ENCODE measurements around the gene RBAK. TPM values are rescaled to one million over a fixed set of nuclear protein-coding genes. Genes with fewer than 3 reads are reported as not detected.

Gene RBAK
- total RNA-seq: 10 to 100 TPM in 2 of 4 donors, 1 to 10 TPM in 2; 7.6 to 12.0 (median 9.7) TPM

DNA sequence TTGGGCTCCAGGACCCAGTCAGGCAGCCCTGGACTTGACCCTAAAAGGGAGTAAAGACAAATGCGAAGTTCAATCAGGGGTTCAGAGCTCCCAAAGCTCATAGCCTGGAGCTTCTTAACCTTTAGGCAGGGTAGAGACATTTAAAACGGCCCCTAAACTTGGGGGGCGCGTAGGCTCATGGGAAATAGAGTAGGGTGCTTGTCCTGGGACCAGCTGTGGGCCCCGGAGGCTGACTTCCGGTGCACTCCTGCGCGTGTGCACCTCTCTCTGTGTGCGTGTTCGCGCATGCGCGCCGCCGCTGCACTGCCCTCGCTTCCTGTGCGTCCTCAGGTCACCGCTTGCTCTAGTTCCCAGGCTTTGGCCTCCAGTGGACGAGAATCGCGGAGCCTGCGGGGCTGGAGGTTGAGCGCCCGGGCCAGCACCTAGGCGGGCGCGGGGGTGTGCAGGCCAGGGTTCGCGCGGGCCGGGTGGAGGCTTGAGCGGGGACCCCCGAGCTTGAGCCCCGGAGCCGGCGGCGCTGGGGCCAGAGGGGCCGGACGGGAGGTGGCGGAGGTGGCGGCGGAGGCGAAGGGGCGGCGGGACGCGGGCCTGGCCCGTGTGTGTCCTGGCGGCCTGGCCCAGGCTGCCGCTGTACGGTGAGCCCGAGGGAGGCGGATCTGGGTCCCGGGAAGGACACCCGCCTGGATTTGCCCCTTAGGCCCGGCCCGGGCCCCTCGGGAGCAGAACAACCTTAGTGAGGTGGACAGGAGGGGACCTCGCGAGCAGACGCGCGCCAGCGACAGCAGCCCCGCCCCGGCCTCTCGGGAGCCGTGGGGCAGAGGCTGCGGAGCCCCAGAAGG, at the start of gene RBAK:
RBAK (plus strand) TSS at position 303 of the 839 bp plus-strand sequence. CDS start 2,217 bp downstream, outside the sequence.
- DNase-seq (ENCODE audit: low spot score in 2 of 2): peak; percentile 87 to 97
- 1 to 2% methylated on average over 48 to 58 of the region's 69 CpGs for WGBS, 2 donors
- TF ChIP-seq, protein P1, sequence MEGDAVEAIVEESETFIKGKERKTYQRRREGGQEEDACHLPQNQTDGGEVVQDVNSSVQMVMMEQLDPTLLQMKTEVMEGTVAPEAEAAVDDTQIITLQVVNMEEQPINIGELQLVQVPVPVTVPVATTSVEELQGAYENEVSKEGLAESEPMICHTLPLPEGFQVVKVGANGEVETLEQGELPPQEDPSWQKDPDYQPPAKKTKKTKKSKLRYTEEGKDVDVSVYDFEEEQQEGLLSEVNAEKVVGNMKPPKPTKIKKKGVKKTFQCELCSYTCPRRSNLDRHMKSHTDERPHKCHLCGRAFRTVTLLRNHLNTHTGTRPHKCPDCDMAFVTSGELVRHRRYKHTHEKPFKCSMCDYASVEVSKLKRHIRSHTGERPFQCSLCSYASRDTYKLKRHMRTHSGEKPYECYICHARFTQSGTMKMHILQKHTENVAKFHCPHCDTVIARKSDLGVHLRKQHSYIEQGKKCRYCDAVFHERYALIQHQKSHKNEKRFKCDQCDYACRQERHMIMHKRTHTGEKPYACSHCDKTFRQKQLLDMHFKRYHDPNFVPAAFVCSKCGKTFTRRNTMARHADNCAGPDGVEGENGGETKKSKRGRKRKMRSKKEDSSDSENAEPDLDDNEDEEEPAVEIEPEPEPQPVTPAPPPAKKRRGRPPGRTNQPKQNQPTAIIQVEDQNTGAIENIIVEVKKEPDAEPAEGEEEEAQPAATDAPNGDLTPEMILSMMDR (IDR thresholded peaks at IDR 0.05): no peak
- no peak for TF ChIP-seq POLR2A (IDR thresholded peaks at IDR 0.05)
- peak within 1 kb of the TSS; percentile 95 for H3K4me3 ChIP-seq (ENCODE audit: low read depth, poor library complexity, severe bottlenecking)
- intact Hi-C loops (cut with DNase I; ENCODE audit: low total_unique reads): no loop called here

DNA sequence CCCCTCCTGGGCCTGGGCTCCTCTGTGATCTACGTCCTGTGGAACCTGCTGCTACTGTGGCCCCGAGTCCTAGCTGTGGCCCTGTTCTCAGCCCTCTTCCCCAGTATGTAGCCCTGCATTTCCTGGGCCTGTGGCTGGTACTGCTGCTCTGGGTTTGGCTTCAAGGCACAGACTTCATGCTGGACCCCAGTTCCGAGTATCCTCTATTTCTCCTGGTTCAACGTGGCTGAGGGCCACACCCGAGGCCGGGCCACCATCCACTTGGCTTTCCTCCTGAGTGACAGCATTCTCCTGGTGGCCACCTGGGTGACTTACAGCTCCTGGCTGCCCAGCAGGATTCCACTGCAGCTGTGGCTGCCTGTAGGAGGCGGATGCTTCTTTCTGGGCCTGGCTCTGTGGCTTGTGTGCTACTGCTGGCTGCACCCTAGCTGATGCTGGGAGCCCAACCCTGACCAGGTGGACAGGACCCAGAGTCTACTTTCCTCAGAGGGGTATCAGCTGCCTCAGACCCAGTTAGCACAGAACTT, 48.9 kb upstream of the RBAK start:
- DNase-seq (ENCODE audit: low spot score in 2 of 2): no peak
- H3K4me3 ChIP-seq (ENCODE audit: low read depth, poor library complexity, severe bottlenecking): no peak overlapping the region
- WGBS, 2 donors: 83 to 88% methylated on average over 5 to 7 of the region's 7 CpGs
- TF ChIP-seq, protein P1 (IDR thresholded peaks at IDR 0.05): no peak
- no peak for TF ChIP-seq POLR2A (IDR thresholded peaks at IDR 0.05)
- intact Hi-C loops (cut with DNase I; ENCODE audit: low total_unique reads): no loop called here

DNA sequence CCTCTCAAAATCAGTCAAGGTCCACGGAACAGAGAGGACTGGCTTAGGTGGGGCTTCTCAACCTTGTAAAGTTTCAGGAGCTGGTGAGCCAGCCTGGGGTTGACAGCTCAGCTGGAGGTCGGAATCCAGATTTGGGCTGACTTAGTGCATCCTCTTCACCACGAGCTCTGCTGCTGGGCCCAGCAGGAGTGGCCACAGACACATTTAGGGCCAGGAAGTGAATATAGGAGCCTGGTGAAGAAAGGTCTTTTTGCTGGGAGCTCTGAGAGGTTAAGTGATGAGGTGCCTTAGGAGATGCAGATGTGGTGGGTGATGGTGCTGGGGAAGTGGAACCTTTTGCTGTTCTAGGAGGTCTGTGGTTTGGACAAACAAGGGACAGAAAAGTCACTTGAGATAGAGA, 47.4 kb upstream of the RBAK start:
- intact Hi-C loops (cut with DNase I; ENCODE audit: low total_unique reads): no loop called here
- DNase-seq (ENCODE audit: low spot score in 2 of 2): no peak
- WGBS, 2 donors: 93 to 96% methylated on average over 3 of the region's 3 CpGs
- H3K4me3 ChIP-seq (ENCODE audit: low read depth, poor library complexity, severe bottlenecking): no peak overlapping the region
- TF ChIP-seq POLR2A (IDR thresholded peaks at IDR 0.05): no peak
- TF ChIP-seq, protein P1 (IDR thresholded peaks at IDR 0.05): no peak

DNA sequence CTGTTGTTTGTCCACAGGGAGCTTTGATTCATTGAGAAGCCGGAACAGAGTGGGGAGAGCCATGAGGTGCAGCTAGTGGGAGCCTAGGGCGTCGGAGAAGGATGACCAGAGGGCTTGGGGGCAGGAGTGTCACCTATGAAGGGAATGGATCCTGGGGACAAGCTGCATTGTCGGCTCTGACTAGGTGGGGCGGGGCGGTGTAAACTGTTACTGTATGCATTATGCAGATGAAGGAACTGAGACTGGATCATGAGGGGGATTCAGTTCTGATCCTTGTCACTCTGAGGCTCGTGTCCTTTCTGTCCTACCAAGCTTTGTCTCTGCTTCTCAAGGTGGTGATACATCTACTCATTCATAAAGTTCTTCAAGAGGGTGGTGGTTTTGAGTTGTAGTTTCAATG, 46.8 kb upstream of the RBAK start:
- 91 to 95% methylated on average over 7 of the region's 7 CpGs for WGBS, 2 donors
- no peak for TF ChIP-seq POLR2A (IDR thresholded peaks at IDR 0.05)
- TF ChIP-seq, protein P1 (IDR thresholded peaks at IDR 0.05): no peak
- DNase-seq (ENCODE audit: low spot score in 2 of 2): no peak
- H3K4me3 ChIP-seq (ENCODE audit: low read depth, poor library complexity, severe bottlenecking): no peak overlapping the region
- intact Hi-C loops (cut with DNase I; ENCODE audit: low total_unique reads): no loop called here

DNA sequence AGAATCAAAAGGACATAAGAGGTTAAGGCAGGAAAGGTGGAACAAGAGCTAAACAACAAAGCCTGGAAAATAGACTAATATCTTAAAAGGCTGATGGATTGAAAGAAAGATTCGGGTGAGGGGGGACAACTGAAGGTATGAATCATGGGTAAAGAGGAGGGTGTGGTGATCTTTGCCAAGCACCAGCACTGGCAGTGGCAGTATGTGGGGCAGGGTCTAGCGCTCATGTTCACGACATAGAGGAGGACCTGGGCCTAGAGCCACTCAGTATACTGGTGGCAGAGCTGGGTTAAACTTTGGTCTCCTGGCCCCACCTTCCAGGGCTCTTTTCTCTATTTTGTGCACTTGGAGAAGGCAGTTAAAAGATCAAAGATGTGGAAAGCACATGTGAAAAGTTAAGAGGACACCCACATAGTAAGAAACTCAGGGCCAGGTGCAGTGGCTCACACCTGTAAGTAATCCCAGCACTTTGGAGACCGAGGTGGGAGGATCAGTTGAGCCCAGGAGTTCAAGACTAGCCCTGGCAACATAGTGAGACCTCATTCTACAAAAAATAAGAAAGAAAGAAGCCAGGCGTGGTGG, 46.2 kb upstream of the RBAK start:
- no peak overlapping the region for H3K4me3 ChIP-seq (ENCODE audit: low read depth, poor library complexity, severe bottlenecking)
- TF ChIP-seq, protein P1 (IDR thresholded peaks at IDR 0.05): no peak
- no peak for TF ChIP-seq POLR2A (IDR thresholded peaks at IDR 0.05)
- DNase-seq (ENCODE audit: low spot score in 2 of 2): no peak
- intact Hi-C loops (cut with DNase I; ENCODE audit: low total_unique reads): no loop called here
- 82 to 87% methylated on average over 5 of the region's 5 CpGs for WGBS, 2 donors
